DOHH2 (cell line): ENCODE results near the gene RPH3AL.

Source experiments
- H3F3A ChIP-seq: fragments of 200-600 bp; sonication (generic), shearing (Covaris generic); 2 replicates; pipeline ENCODE4 v1.6.0; 2016; ENCODE audit warnings: antibody characterized with exemption, mild to moderate bottlenecking; ENCODE audit not compliant: control insufficient read depth, insufficient read depth
- H3K27ac ChIP-seq: fragments of 200-600 bp; sonication (generic); 2 replicates; pipeline ENCODE4 v1.5.1; 2014; ENCODE audit warnings: low read depth, mild to moderate bottlenecking, low read length, moderate library complexity
- H3K27me3 ChIP-seq: fragments of 200-600 bp; sonication (generic); 2 replicates; pipeline ENCODE4 v1.6.1; 2014; ENCODE audit warnings: mild to moderate bottlenecking, low read length, mixed read lengths; ENCODE audit not compliant: control insufficient read depth
- H3K36me3 ChIP-seq: fragments of 200-600 bp; sonication (generic); 2 replicates; pipeline ENCODE4 v1.6.1; 2014; ENCODE audit warnings: mild to moderate bottlenecking, low read length, moderate library complexity, mixed read lengths; ENCODE audit not compliant: control insufficient read depth
- H3K4me1 ChIP-seq: fragments of 200-600 bp; sonication (generic); 2 replicates; pipeline ENCODE4 v1.6.1; 2014; ENCODE audit warnings: mild to moderate bottlenecking, low read length, mixed read lengths; ENCODE audit not compliant: control insufficient read depth
- H3K4me2 ChIP-seq: fragments of 200-600 bp; sonication (generic); 2 replicates; pipeline ENCODE4 v1.6.0; 2014; ENCODE audit warnings: mild to moderate bottlenecking, low read length, moderate library complexity
- H3K4me3 ChIP-seq: fragments of 200-600 bp; sonication (generic); 2 replicates; pipeline ENCODE4 v1.5.1; 2014; ENCODE audit warnings: mild to moderate bottlenecking, low read length, mixed read lengths
- H3K79me2 ChIP-seq: fragments of 200-600 bp; sonication (generic); 2 replicates; pipeline ENCODE4 v1.6.1; 2014; ENCODE audit warnings: mild to moderate bottlenecking, low read length, mixed read lengths; ENCODE audit not compliant: control insufficient read depth
- H3K9me2 ChIP-seq: fragments of 200-600 bp; sonication (generic); replicated peaks from 2 replicates; pipeline ENCODE4 v1.6.1; 2014; ENCODE audit warnings: mild to moderate bottlenecking, low read length, mixed read lengths; ENCODE audit not compliant: control insufficient read depth
- H3K9me3 ChIP-seq: fragments of 200-600 bp; sonication (generic); 2 replicates; pipeline ENCODE4 v1.6.1; 2014; ENCODE audit warnings: antibody characterized with exemption, low read length, mixed read lengths; ENCODE audit not compliant: control insufficient read depth, insufficient read depth
- H4K20me1 ChIP-seq: fragments of 200-600 bp; sonication (generic); 2 replicates; pipeline ENCODE4 v1.6.0; 2014; ENCODE audit warnings: low read depth, mild to moderate bottlenecking, antibody characterized with exemption, low read length, moderate library complexity; ENCODE audit not compliant: control insufficient read depth, insufficient read depth
- CTCF ChIP-seq: fragments of 200-600 bp; sonication (generic); IDR thresholded peaks from one replicate; pipeline ENCODE4 v1.5.1; 2014; ENCODE audit warnings: antibody characterized with exemption, mild to moderate bottlenecking, low read depth, low read length; ENCODE audit not compliant: poor library complexity, severe bottlenecking
- EZH2phosphoT487 ChIP-seq: fragments of 200-600 bp; sonication (generic); IDR thresholded peaks from 2 replicates; pipeline ENCODE4 v1.6.1; 2017; ENCODE audit warnings: borderline replicate concordance, mild to moderate bottlenecking, antibody characterized with exemption, low read length, moderate library complexity, mixed read lengths

The RPH3AL gene

GRCh38 chr17:353213-353837 is 718 bp upstream of the RPH3AL start:
- H3K79me2 ChIP-seq: no peaks in the 10 kb centered on the region
- no peaks in the 10 kb centered on the region for H4K20me1 ChIP-seq
- no peaks in the 10 kb centered on the region for H3K9me2 ChIP-seq
- H3K4me2 ChIP-seq: no peak overlapping the region
- H3K4me1 ChIP-seq: no peaks in the 10 kb centered on the region
- no peaks in the 10 kb centered on the region for H3F3A ChIP-seq
- no peak overlapping the region for H3K27ac ChIP-seq
- TF ChIP-seq CTCF (no peak), EZH2phosphoT487 (no peak)
- no peaks in the 10 kb centered on the region for H3K27me3 ChIP-seq
- H3K36me3 ChIP-seq: no peaks in the 10 kb centered on the region
- H3K9me3 ChIP-seq: peaks cover 20% of the 10 kb centered on the region; the same call in 1 of the 2 replicates
- H3K4me3 ChIP-seq: no peak overlapping the region

- Histone ChIP-seq H3K79me2 (no peaks in the 10 kb centered on the region), H3F3A (no peaks in the 10 kb centered on the region), H3K4me2 (no peak overlapping the region), H4K20me1 (no peaks in the 10 kb centered on the region), H3K36me3 (no peaks in the 10 kb centered on the region), H3K27me3 (no peaks in the 10 kb centered on the region), H3K27ac (no peak overlapping the region), H3K4me1 (no peaks in the 10 kb centered on the region), H3K9me2 (no peaks in the 10 kb centered on the region), H3K4me3 (no peak overlapping the region), H3K9me3 (peaks cover 18% of the 10 kb centered on the region; the same call in 1 of the 2 replicates)
- TF ChIP-seq CTCF (no peak), EZH2phosphoT487 (no peak)
Measured at GRCh38 chr17:351875-352420, 659 bp downstream of the RPH3AL start.

- Histone ChIP-seq H3K79me2 (no peaks in the 10 kb centered on the region), H3K9me3 (peaks cover 12% of the 10 kb centered on the region; the same call in 1 of the 2 replicates)
Measured at GRCh38 chr17:351449-351738, 1.2 kb downstream of the RPH3AL start.

More at GRCh38 chr17:351449-351738, 1.2 kb downstream of the RPH3AL start:
- Histone ChIP-seq H3K9me2 (no peaks in the 10 kb centered on the region), H3K27ac (no peak overlapping the region), H3K27me3 (no peaks in the 10 kb centered on the region), H3K4me1 (no peaks in the 10 kb centered on the region), H3F3A (no peaks in the 10 kb centered on the region), H4K20me1 (no peaks in the 10 kb centered on the region), H3K4me3 (no peak overlapping the region), H3K36me3 (no peaks in the 10 kb centered on the region), H3K4me2 (no peak overlapping the region)
- no peak for TF ChIP-seq EZH2phosphoT487
- TF ChIP-seq CTCF: no peak
